Stimulated activated CD4-positive, alpha-beta T cell treated with anti-CD3 and anti-CD28 coated beads, Interleukin-1b, Interleukin-23, amount 100 ng/mL, for 48 hours (primary cell): ENCODE data around the gene CCDC149.

Source experiments
- DNase-seq: peaks from one replicate; pipeline ENCODE4 v3.0.0-alpha.2; 2020

Gene CCDC149

GRCh38 chr4:24877868-24878635, 34.8 kb downstream of the CCDC149 start:
- DNase-seq: no peak

- DNase-seq: no peak
Observed at GRCh38 chr4:24876431-24876830, 36.4 kb downstream of the CCDC149 start.

GRCh38 chr4:24872720-24873119, 40.1 kb downstream of the CCDC149 start:
- no peak for DNase-seq

GRCh38 chr4:24871210-24871609, 41.6 kb downstream of the CCDC149 start:
- DNase-seq: no peak

- no peak for DNase-seq
Observed at GRCh38 chr4:24867766-24868296, 45.0 kb downstream of the CCDC149 start.

- no peak for DNase-seq
Observed at GRCh38 chr4:24867251-24867650, 45.6 kb downstream of the CCDC149 start.

GRCh38 chr4:24865401-24865800, 47.4 kb downstream of the CCDC149 start:
- DNase-seq: no peak

- DNase-seq: no peak
Observed at GRCh38 chr4:24863799-24864198, 49.0 kb downstream of the CCDC149 start.

GRCh38 chr4:24862073-24862751, 50.6 kb downstream of the CCDC149 start:
- DNase-seq: no peak

GRCh38 chr4:24858550-24858949, 54.3 kb downstream of the CCDC149 start:
- no peak for DNase-seq

- DNase-seq: no peak
Observed at GRCh38 chr4:24858026-24858425, 54.8 kb downstream of the CCDC149 start.

GRCh38 chr4:24856586-24856985, 56.3 kb downstream of the CCDC149 start:
- no peak for DNase-seq

GRCh38 chr4:24855741-24856140, 57.1 kb downstream of the CCDC149 start:
- no peak for DNase-seq

- no peak for DNase-seq
Observed at GRCh38 chr4:24853142-24853541, 59.7 kb downstream of the CCDC149 start.

GRCh38 chr4:24850674-24851073, 62.2 kb downstream of the CCDC149 start:
- DNase-seq: no peak

GRCh38 chr4:24849756-24850155, 63.1 kb downstream of the CCDC149 start:
- DNase-seq: no peak

- no peak for DNase-seq
Observed at GRCh38 chr4:24849351-24849750, 63.5 kb downstream of the CCDC149 start.

GRCh38 chr4:24846716-24847115, 66.1 kb downstream of the CCDC149 start:
- DNase-seq: no peak

GRCh38 chr4:24845902-24846301, 66.9 kb downstream of the CCDC149 start:
- DNase-seq: no peak

- DNase-seq: no peak
Observed at GRCh38 chr4:24845132-24845531, 67.7 kb downstream of the CCDC149 start.

GRCh38 chr4:24843096-24843495, 69.7 kb downstream of the CCDC149 start:
- no peak for DNase-seq

GRCh38 chr4:24842356-24842755, 70.5 kb downstream of the CCDC149 start:
- no peak for DNase-seq

- DNase-seq: no peak
Observed at GRCh38 chr4:24840826-24841543, 71.9 kb downstream of the CCDC149 start.

- no peak for DNase-seq
Observed at GRCh38 chr4:24840362-24840761, 72.5 kb downstream of the CCDC149 start.
